NCI-H2107 (cell line): ENCODE data around the gene CBX8.

Source experiments
- DNase-seq: peaks from one replicate; lab custom pipeline; 2025; lab: John Stamatoyannopoulos, UW

CBX8 gene

GRCh38 chr17:79792984-79793923 is 3.6 kb downstream of the CBX8 start:
- DNase-seq = no peak

- no peak for DNase-seq
Measured at GRCh38 chr17:79792341-79792871, 4.5 kb downstream of the CBX8 start.

GRCh38 chr17:79791735-79792161 is 5.1 kb downstream of the CBX8 start:
- DNase-seq = no peak

- DNase-seq = no peak
Measured at GRCh38 chr17:79790805-79791734, 5.8 kb downstream of the CBX8 start.

GRCh38 chr17:79789943-79790804 is 6.7 kb downstream of the CBX8 start:
- DNase-seq = no peak

GRCh38 chr17:79788989-79789942 is 7.6 kb downstream of the CBX8 start:
- no peak for DNase-seq

GRCh38 chr17:79788455-79788854 is 8.4 kb downstream of the CBX8 start:
- no peak for DNase-seq

GRCh38 chr17:79786930-79787643 is 9.8 kb downstream of the CBX8 start:
- DNase-seq = no peak

- no peak for DNase-seq
Measured at GRCh38 chr17:79785900-79786810, 10.7 kb downstream of the CBX8 start.

- no peak for DNase-seq
Measured at GRCh38 chr17:79785017-79785899, 11.6 kb downstream of the CBX8 start.

- DNase-seq = no peak
Measured at GRCh38 chr17:79784353-79785016, 12.4 kb downstream of the CBX8 start.

GRCh38 chr17:79783891-79784290 is 13.0 kb downstream of the CBX8 start:
- DNase-seq = no peak

- DNase-seq = no peak
Measured at GRCh38 chr17:79781736-79782575, 14.9 kb downstream of the CBX8 start.

- no peak for DNase-seq
Measured at GRCh38 chr17:79781012-79781650, 15.7 kb downstream of the CBX8 start.

- no peak for DNase-seq
Measured at GRCh38 chr17:79779661-79780365, 17.1 kb downstream of the CBX8 start.
